Activated T-cell treated with anti-CD3 and anti-CD28 coated beads, Interleukin-2, amount 50 U/mL, for 24 hours (primary cell): ENCODE measurements around the gene SREBF1.
A peak's percentile ranks its signal among the peaks of the same experiment; 100 is the strongest.

Experiments used
- DNase-seq: peaks from one replicate; pipeline ENCODE4 v3.0.0-alpha.2; 2020
- H3K27ac Mint-ChIP-seq: 2 replicates; pipeline ENCODE4 v1.8.0; 2020; ENCODE audit warnings: mild to moderate bottlenecking, mixed read lengths
- H3K27me3 Mint-ChIP-seq: 2 replicates; pipeline ENCODE4 v1.8.0; 2020; ENCODE audit warnings: mixed read lengths
- H3K36me3 Mint-ChIP-seq: 2 replicates; pipeline ENCODE4 v1.8.0; 2020; ENCODE audit warnings: low read depth, mixed read lengths
- H3K4me1 Mint-ChIP-seq: 2 replicates; pipeline ENCODE4 v1.8.0; 2020; ENCODE audit warnings: low read depth, mixed read lengths
- H3K4me3 Mint-ChIP-seq: 2 replicates; pipeline ENCODE4 v1.8.0; 2020; ENCODE audit warnings: mild to moderate bottlenecking, moderate library complexity, mixed read lengths
- H3K9me3 Mint-ChIP-seq: 2 replicates; pipeline ENCODE4 v1.8.0; 2020; ENCODE audit warnings: mixed read lengths

The SREBF1 gene

GRCh38 chr17:17816831-17817551 lies 19.8 kb downstream of the SREBF1 start:
- H3K9me3 Mint-ChIP-seq = no peaks in the 10 kb centered on the region
- H3K27ac Mint-ChIP-seq = no peak overlapping the region
- no peak overlapping the region for H3K4me3 Mint-ChIP-seq
- no peak for DNase-seq
- H3K4me1 Mint-ChIP-seq = peaks cover 47% of the 10 kb centered on the region
- no peaks in the 10 kb centered on the region for H3K27me3 Mint-ChIP-seq
- H3K36me3 Mint-ChIP-seq = peaks cover 87% of the 10 kb centered on the region

DNA sequence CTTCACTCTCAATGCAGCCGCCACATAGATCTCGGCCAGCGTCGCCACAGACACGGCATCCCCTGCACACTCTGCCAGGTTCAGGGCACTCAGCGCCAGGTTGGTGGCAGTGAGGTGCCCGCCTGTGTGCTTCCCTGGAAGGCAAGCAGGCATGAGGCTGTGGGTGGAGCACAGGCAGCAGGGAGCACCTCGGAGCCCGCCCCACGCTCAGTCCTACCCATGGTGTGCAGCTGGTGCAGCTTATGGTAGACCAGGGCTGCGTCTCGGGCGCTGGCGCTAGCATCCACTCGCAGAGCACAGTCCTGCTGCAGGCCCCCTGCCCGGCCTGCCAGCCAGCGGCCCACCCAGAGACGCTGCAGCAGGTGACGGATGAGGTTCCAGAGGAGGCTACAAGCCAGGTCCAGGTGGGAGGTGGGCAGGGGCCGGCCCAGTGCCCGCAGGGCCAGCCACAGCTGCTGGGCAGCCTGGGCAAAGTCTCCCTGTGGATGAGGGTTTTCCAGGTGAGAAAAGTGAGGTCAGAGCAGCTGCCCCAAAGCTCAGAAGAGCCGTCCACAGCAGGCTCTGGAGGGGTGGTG lies 20.5 kb downstream of the SREBF1 start:
- no peak for DNase-seq
- Mint-ChIP-seq H3K4me1 (peaks cover 45% of the 10 kb centered on the region), H3K36me3 (peaks cover 88% of the 10 kb centered on the region), H3K9me3 (no peaks in the 10 kb centered on the region), H3K27ac (no peak overlapping the region), H3K27me3 (no peaks in the 10 kb centered on the region), H3K4me3 (no peak overlapping the region)

GRCh38 chr17:17815436-17816200 lies 21.2 kb downstream of the SREBF1 start:
- Mint-ChIP-seq H3K36me3 (peaks cover 89% of the 10 kb centered on the region), H3K4me3 (no peak overlapping the region), H3K4me1 (peaks cover 38% of the 10 kb centered on the region), H3K9me3 (no peaks in the 10 kb centered on the region), H3K27ac (peak overlapping the region; percentile 77), H3K27me3 (no peaks in the 10 kb centered on the region)
- no peak for DNase-seq

DNA sequence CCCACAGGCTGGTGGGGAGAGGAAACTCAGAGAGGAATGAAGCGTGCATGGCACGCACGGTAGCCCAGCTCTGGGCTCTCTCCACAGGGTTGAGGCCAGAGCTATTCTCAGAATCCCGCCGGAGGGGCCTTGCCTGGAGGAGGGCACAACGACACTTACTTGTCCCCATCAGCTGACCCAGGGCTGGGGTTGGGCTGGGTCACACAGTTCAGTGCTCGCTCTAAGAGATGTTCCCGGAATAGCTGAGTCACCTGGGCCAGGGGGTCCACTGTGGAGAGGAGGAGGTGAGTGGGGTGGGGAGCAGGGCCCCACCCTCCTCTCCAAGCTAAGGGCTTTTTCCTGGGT lies 21.8 kb downstream of the SREBF1 start:
- Mint-ChIP-seq H3K27me3 (no peaks in the 10 kb centered on the region), H3K4me1 (peaks cover 32% of the 10 kb centered on the region), H3K36me3 (peaks cover 88% of the 10 kb centered on the region), H3K9me3 (no peaks in the 10 kb centered on the region), H3K27ac (peak overlapping the region; percentile 77), H3K4me3 (no peak overlapping the region)
- no peak for DNase-seq

GRCh38 chr17:17814162-17815061 lies 22.4 kb downstream of the SREBF1 start:
- Mint-ChIP-seq H3K4me1 (peaks cover 26% of the 10 kb centered on the region), H3K27me3 (no peaks in the 10 kb centered on the region), H3K4me3 (no peak overlapping the region), H3K9me3 (no peaks in the 10 kb centered on the region), H3K36me3 (peaks cover 82% of the 10 kb centered on the region), H3K27ac (peak overlapping the region; percentile 77)
- no peak for DNase-seq

- no peak for DNase-seq
- Mint-ChIP-seq H3K4me1 (peaks cover 25% of the 10 kb centered on the region), H3K27me3 (no peaks in the 10 kb centered on the region), H3K4me3 (no peak overlapping the region), H3K36me3 (peaks cover 76% of the 10 kb centered on the region), H3K27ac (no peak overlapping the region), H3K9me3 (no peaks in the 10 kb centered on the region)
Measured at GRCh38 chr17:17813725-17814095, 23.1 kb downstream of the SREBF1 start.

- no peak for DNase-seq
- Mint-ChIP-seq H3K36me3 (peaks cover 73% of the 10 kb centered on the region), H3K27me3 (no peaks in the 10 kb centered on the region), H3K4me1 (peaks cover 23% of the 10 kb centered on the region), H3K9me3 (no peaks in the 10 kb centered on the region), H3K27ac (peak overlapping the region; percentile 76), H3K4me3 (no peak overlapping the region)
Measured at GRCh38 chr17:17813055-17813724, 23.6 kb downstream of the SREBF1 start.

DNA sequence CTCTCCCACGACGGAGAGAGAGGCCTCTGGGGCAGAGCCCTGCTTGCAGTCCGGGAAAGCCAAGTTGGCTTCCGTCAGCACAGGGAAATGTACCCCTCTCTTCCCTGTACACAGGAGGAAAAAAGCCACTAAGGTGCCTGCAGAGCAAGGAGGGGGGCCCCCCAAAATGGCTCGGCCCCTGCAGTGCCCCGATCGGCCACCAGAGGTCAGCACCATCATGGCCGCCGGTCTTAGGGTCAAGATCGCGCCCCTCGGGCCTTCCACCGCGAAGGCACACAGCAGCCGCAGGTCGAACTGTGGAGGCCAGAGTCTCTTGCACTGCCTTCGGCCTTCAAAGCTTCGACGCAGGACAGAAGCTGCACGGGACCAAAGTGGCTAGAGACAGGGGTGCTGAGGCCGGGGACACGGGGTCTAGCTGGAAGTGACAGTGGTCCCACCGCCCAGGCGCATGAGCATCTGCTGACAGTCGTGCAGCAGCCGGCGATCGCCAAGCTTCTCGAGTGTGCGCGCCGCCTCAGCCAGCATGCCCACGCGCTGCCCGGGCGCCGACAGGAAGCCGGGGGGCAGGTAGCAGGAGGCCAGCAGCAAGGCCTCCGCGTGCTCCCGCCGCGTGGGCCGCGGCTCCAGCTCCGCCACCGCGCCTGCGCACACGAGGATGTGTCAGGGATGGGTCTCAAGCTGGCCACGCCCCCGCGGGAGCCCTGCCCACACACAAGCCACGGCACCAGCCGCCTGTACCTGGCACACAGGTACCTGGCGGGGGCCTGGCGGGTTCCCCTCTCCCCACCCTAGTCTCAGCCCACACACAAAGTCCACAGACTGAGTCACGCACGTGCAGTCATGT lies 24.4 kb downstream of the SREBF1 start:
- peak; percentile 85 for DNase-seq
- Mint-ChIP-seq H3K4me3 (no peak overlapping the region), H3K27ac (peak overlapping the region; percentile 76), H3K36me3 (peaks cover 66% of the 10 kb centered on the region), H3K4me1 (peaks cover 23% of the 10 kb centered on the region), H3K27me3 (no peaks in the 10 kb centered on the region), H3K9me3 (no peaks in the 10 kb centered on the region)

GRCh38 chr17:17811381-17812210 lies 25.2 kb downstream of the SREBF1 start:
- H3K27me3 Mint-ChIP-seq = no peaks in the 10 kb centered on the region
- no peak overlapping the region for H3K4me3 Mint-ChIP-seq
- H3K9me3 Mint-ChIP-seq = no peaks in the 10 kb centered on the region
- H3K4me1 Mint-ChIP-seq = peaks cover 23% of the 10 kb centered on the region
- H3K36me3 Mint-ChIP-seq = peaks cover 58% of the 10 kb centered on the region
- H3K27ac Mint-ChIP-seq = peak overlapping the region; percentile 51
- DNase-seq = no peak

DNA sequence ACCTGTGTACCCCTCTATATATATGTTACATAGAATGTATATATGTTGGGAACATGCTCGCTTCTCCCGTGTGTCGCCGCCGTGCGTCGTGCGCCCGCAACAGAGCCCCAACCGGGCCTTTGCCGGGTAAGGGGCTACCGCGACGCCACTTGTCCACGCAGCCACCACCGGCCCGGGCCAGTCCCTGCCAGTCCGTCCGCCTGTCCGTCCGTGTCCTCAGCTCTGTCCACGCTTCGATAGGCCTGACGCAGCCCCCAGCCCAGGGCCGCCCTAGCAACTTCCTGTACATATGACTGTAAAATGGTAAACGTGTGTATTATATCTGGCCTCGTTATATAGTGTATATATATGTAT lies 25.9 kb downstream of the SREBF1 start:
- no peak overlapping the region for H3K4me3 Mint-ChIP-seq
- no peaks in the 10 kb centered on the region for H3K9me3 Mint-ChIP-seq
- H3K27me3 Mint-ChIP-seq = no peaks in the 10 kb centered on the region
- H3K27ac Mint-ChIP-seq = no peak overlapping the region
- peaks cover 56% of the 10 kb centered on the region for H3K36me3 Mint-ChIP-seq
- H3K4me1 Mint-ChIP-seq = peaks cover 23% of the 10 kb centered on the region
- DNase-seq = no peak

DNA sequence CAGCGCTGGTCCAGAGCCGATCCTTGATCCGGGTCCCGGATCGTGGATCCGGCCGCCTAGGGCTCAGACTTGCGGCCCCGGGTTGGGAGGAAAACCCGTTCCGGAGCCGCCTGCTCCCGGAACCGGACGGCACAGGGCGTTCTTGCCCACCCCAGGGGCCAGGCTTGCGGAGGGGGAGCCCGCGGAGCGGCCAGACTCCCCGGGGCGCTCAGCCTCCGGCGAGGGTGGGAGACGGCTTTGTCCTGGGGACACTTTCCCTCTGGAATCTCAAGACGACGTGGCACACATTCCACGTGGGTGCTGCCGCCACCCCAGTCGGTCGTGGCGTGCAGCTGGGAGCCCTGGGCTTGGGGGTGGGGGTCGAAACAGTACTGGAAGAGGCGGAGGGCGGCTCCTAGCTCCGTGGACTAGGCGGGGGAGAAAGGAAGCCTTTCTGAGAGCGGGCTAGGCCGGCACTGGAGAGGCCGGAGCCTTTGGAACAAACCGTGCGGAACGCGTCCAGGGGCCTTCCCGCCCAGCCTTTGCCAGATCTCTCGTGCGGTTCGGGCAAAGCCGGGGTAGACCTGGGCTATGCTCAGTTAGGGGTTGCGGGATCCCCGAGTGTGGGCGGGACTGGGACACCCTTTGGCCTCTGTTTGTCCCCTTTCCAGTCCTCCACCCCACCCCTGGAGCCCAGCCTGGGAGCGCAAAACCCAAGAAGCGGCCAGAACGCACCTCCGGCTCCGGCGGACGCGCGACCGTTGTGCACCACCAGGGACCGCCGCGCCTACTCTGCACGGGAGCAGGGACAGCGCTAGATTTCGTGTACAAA lies 26.5 kb downstream of the SREBF1 start:
- H3K27me3 Mint-ChIP-seq = no peaks in the 10 kb centered on the region
- H3K36me3 Mint-ChIP-seq = peaks cover 55% of the 10 kb centered on the region
- H3K9me3 Mint-ChIP-seq = no peaks in the 10 kb centered on the region
- H3K4me1 Mint-ChIP-seq = peaks cover 23% of the 10 kb centered on the region
- H3K4me3 Mint-ChIP-seq = no peak overlapping the region
- no peak for DNase-seq
- peak overlapping the region; percentile 57 for H3K27ac Mint-ChIP-seq

DNA sequence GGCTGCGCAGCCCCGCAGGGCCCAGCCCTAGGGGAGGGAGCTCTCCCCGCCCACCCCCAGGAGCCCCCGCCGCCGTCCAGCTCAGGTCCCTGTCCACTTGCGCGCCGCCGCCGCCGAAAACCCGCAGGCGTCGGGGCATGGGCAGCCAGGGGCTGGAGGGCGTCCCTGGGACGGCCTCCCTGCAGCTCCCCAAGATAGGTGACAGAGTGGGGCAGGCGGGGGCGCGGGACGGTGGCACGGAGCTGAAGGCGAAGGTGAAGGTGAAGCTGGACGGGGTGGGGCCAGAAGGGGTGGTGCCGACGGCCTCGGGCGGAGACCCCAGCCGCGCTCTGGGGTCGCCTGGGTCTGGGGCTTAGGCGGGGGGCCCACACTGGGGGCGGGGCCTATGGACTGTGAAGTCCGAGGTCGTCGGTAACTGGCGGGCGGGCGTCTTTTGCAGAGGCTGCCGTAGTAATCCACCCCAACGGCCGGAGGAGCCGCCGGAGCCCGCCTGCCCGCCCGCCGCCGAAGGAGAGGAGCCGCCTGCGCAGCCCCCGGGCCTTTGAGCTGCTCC lies 27.2 kb downstream of the SREBF1 start:
- Mint-ChIP-seq H3K27ac (no peak overlapping the region), H3K9me3 (no peaks in the 10 kb centered on the region), H3K4me1 (peaks cover 23% of the 10 kb centered on the region), H3K36me3 (peaks cover 52% of the 10 kb centered on the region), H3K27me3 (no peaks in the 10 kb centered on the region), H3K4me3 (no peak overlapping the region)
- no peak for DNase-seq
